Activated naive CD8-positive, alpha-beta T cell (primary cell): ENCODE results near the gene MRPL36.

ENCODE experiments used
- H3K27ac Mint-ChIP-seq: one replicate; pipeline ENCODE4 v1.8.0; 2021; ENCODE audit warnings: mixed read lengths
- H3K27me3 Mint-ChIP-seq: one replicate; pipeline ENCODE4 v1.8.0; 2021; ENCODE audit warnings: mixed read lengths
- H3K36me3 Mint-ChIP-seq: one replicate; pipeline ENCODE4 v1.8.0; 2021; ENCODE audit warnings: mixed read lengths
- H3K4me1 Mint-ChIP-seq: one replicate; pipeline ENCODE4 v1.8.0; 2021; ENCODE audit warnings: low read depth, mixed read lengths
- H3K4me3 Mint-ChIP-seq: one replicate; pipeline ENCODE4 v1.8.0; 2021; ENCODE audit warnings: mild to moderate bottlenecking, mixed read lengths
- H3K9me3 Mint-ChIP-seq: one replicate; pipeline ENCODE4 v1.8.0; 2021; ENCODE audit warnings: low read depth, mixed read lengths

MRPL36 gene

GRCh38 chr5:1778138-1779020, 21.3 kb downstream of the MRPL36 start:
- no peaks in the 10 kb centered on the region for H3K36me3 Mint-ChIP-seq
- H3K27ac Mint-ChIP-seq: no peak overlapping the region
- peaks cover 8% of the 10 kb centered on the region for H3K4me1 Mint-ChIP-seq
- no peaks in the 10 kb centered on the region for H3K9me3 Mint-ChIP-seq
- H3K27me3 Mint-ChIP-seq: no peaks in the 10 kb centered on the region
- no peak overlapping the region for H3K4me3 Mint-ChIP-seq

- Mint-ChIP-seq H3K27ac (no peak overlapping the region), H3K36me3 (no peaks in the 10 kb centered on the region), H3K9me3 (no peaks in the 10 kb centered on the region), H3K4me3 (no peak overlapping the region), H3K4me1 (no peaks in the 10 kb centered on the region), H3K27me3 (no peaks in the 10 kb centered on the region)
These were observed 22.1 kb downstream of the MRPL36 start for GRCh38 chr5:1777281-1778137.

GRCh38 chr5:1776831-1777230, 22.8 kb downstream of the MRPL36 start:
- Mint-ChIP-seq H3K9me3 (no peaks in the 10 kb centered on the region), H3K36me3 (no peaks in the 10 kb centered on the region), H3K27me3 (no peaks in the 10 kb centered on the region), H3K4me1 (no peaks in the 10 kb centered on the region), H3K4me3 (no peak overlapping the region), H3K27ac (no peak overlapping the region)

- Mint-ChIP-seq H3K4me1 (no peaks in the 10 kb centered on the region), H3K27ac (no peak overlapping the region), H3K36me3 (no peaks in the 10 kb centered on the region)
These were observed 27.0 kb downstream of the MRPL36 start for GRCh38 chr5:1772634-1773033.

GRCh38 chr5:1771149-1772065, 28.2 kb downstream of the MRPL36 start:
- H3K4me1 Mint-ChIP-seq: no peaks in the 10 kb centered on the region
- no peaks in the 10 kb centered on the region for H3K9me3 Mint-ChIP-seq
- H3K27ac Mint-ChIP-seq: no peak overlapping the region
- H3K27me3 Mint-ChIP-seq: no peaks in the 10 kb centered on the region
- H3K4me3 Mint-ChIP-seq: no peak overlapping the region
- H3K36me3 Mint-ChIP-seq: no peaks in the 10 kb centered on the region

More at GRCh38 chr5:1772634-1773033, 27.0 kb downstream of the MRPL36 start:
- Mint-ChIP-seq H3K4me3 (no peak overlapping the region), H3K27me3 (no peaks in the 10 kb centered on the region), H3K9me3 (no peaks in the 10 kb centered on the region)

- no peaks in the 10 kb centered on the region for H3K36me3 Mint-ChIP-seq
- no peaks in the 10 kb centered on the region for H3K27me3 Mint-ChIP-seq
- no peak overlapping the region for H3K27ac Mint-ChIP-seq
- no peaks in the 10 kb centered on the region for H3K9me3 Mint-ChIP-seq
- H3K4me3 Mint-ChIP-seq: no peak overlapping the region
- no peaks in the 10 kb centered on the region for H3K4me1 Mint-ChIP-seq
These were observed 29.2 kb downstream of the MRPL36 start for GRCh38 chr5:1770443-1770802.

- no peaks in the 10 kb centered on the region for H3K4me1 Mint-ChIP-seq
- H3K9me3 Mint-ChIP-seq: no peaks in the 10 kb centered on the region
- H3K27ac Mint-ChIP-seq: no peak overlapping the region
- H3K36me3 Mint-ChIP-seq: no peaks in the 10 kb centered on the region
- no peaks in the 10 kb centered on the region for H3K27me3 Mint-ChIP-seq
- no peak overlapping the region for H3K4me3 Mint-ChIP-seq
These were observed 29.7 kb downstream of the MRPL36 start for GRCh38 chr5:1769752-1770442.

- Mint-ChIP-seq H3K36me3 (no peaks in the 10 kb centered on the region), H3K4me3 (no peak overlapping the region), H3K27ac (no peak overlapping the region), H3K4me1 (no peaks in the 10 kb centered on the region), H3K27me3 (peaks cover 2% of the 10 kb centered on the region), H3K9me3 (no peaks in the 10 kb centered on the region)
These were observed 30.5 kb downstream of the MRPL36 start for GRCh38 chr5:1769017-1769640.

GRCh38 chr5:1768283-1769000, 31.2 kb downstream of the MRPL36 start:
- Mint-ChIP-seq H3K4me3 (no peak overlapping the region), H3K4me1 (no peaks in the 10 kb centered on the region), H3K27me3 (peaks cover 6% of the 10 kb centered on the region), H3K36me3 (no peaks in the 10 kb centered on the region), H3K27ac (no peak overlapping the region), H3K9me3 (no peaks in the 10 kb centered on the region)

GRCh38 chr5:1767524-1768282, 31.9 kb downstream of the MRPL36 start:
- Mint-ChIP-seq H3K4me1 (no peaks in the 10 kb centered on the region), H3K4me3 (no peak overlapping the region), H3K27ac (no peak overlapping the region), H3K27me3 (peaks cover 6% of the 10 kb centered on the region), H3K36me3 (no peaks in the 10 kb centered on the region), H3K9me3 (no peaks in the 10 kb centered on the region)

- H3K27me3 Mint-ChIP-seq: peaks cover 9% of the 10 kb centered on the region
- no peaks in the 10 kb centered on the region for H3K36me3 Mint-ChIP-seq
- H3K4me1 Mint-ChIP-seq: no peaks in the 10 kb centered on the region
- H3K9me3 Mint-ChIP-seq: no peaks in the 10 kb centered on the region
- no peak overlapping the region for H3K4me3 Mint-ChIP-seq
- H3K27ac Mint-ChIP-seq: no peak overlapping the region
These were observed 33.8 kb downstream of the MRPL36 start for GRCh38 chr5:1765880-1766235.

GRCh38 chr5:1765141-1765879, 34.3 kb downstream of the MRPL36 start:
- Mint-ChIP-seq H3K4me1 (no peaks in the 10 kb centered on the region), H3K27me3 (peaks cover 9% of the 10 kb centered on the region), H3K9me3 (no peaks in the 10 kb centered on the region), H3K4me3 (no peak overlapping the region), H3K36me3 (no peaks in the 10 kb centered on the region), H3K27ac (no peak overlapping the region)
